Chondrocyte (in vitro differentiated cells): ENCODE measurements around the gene C19orf25. TPM values are rescaled to one million over a fixed set of nuclear protein-coding genes. Genes with fewer than 3 reads are reported as not detected.

Experiments
- DNase-seq: peaks from one replicate; pipeline ENCODE4 v3.0.0; 2021; ENCODE audit warnings: mixed read lengths, low spot score
- H3K27ac Mint-ChIP-seq: one replicate; pipeline ENCODE4 v1.8.0; 2021; ENCODE audit warnings: mild to moderate bottlenecking, moderate library complexity, mixed read lengths; ENCODE audit not compliant: unreplicated experiment
- H3K27me3 Mint-ChIP-seq: 2 replicates; pipeline ENCODE4 v1.8.0; 2021; ENCODE audit warnings: low read depth, mixed read lengths
- H3K36me3 Mint-ChIP-seq: 2 replicates; pipeline ENCODE4 v1.8.0; 2021; ENCODE audit warnings: low read depth, mixed read lengths
- H3K4me1 Mint-ChIP-seq: 2 replicates; pipeline ENCODE4 v1.8.0; 2021; ENCODE audit warnings: low read depth, mild to moderate bottlenecking, mixed read lengths
- H3K4me3 Mint-ChIP-seq: one replicate; pipeline ENCODE4 v1.8.0; 2021; ENCODE audit warnings: mild to moderate bottlenecking, moderate library complexity, mixed read lengths; ENCODE audit not compliant: unreplicated experiment
- H3K9me3 Mint-ChIP-seq: 2 replicates; pipeline ENCODE4 v1.8.0; 2021; ENCODE audit warnings: low read depth, mixed read lengths
- CTCF ChIP-seq: fragments of 200-600 bp; sonication (generic); IDR thresholded peaks from 2 replicates; pipeline ENCODE4 v1.5.0; 2021; ENCODE audit warnings: antibody characterized with exemption, mild to moderate bottlenecking, moderate library complexity
- total RNA-seq: library from RNA; stranded (reverse); gene quantifications from 3 replicates; pipeline ENCODE4 v1.2.1, GENCODE V29; 2021

C19orf25 gene
- total RNA-seq, 1 donor from 2014 or later, result 23.3 TPM

GRCh38 chr19:1456121-1456900, 22.7 kb downstream of the C19orf25 start:
- H3K27me3 Mint-ChIP-seq, result peaks cover 13% of the 10 kb centered on the region
- no peak overlapping the region for H3K4me3 Mint-ChIP-seq
- DNase-seq, result no peak
- H3K9me3 Mint-ChIP-seq, result no peaks in the 10 kb centered on the region
- TF ChIP-seq CTCF, result no peak
- H3K36me3 Mint-ChIP-seq, result peaks cover 4% of the 10 kb centered on the region
- no peak overlapping the region for H3K27ac Mint-ChIP-seq
- peaks cover 4% of the 10 kb centered on the region for H3K4me1 Mint-ChIP-seq

GRCh38 chr19:1455336-1456120, 23.5 kb downstream of the C19orf25 start:
- H3K27ac Mint-ChIP-seq, result no peak overlapping the region
- DNase-seq, result no peak
- H3K9me3 Mint-ChIP-seq, result no peaks in the 10 kb centered on the region
- TF ChIP-seq CTCF, result no peak
- peaks cover 21% of the 10 kb centered on the region for H3K27me3 Mint-ChIP-seq
- H3K4me1 Mint-ChIP-seq, result peaks cover 9% of the 10 kb centered on the region
- H3K36me3 Mint-ChIP-seq, result peaks cover 6% of the 10 kb centered on the region
- H3K4me3 Mint-ChIP-seq, result no peak overlapping the region

GRCh38 chr19:1455002-1455335, 24.0 kb downstream of the C19orf25 start:
- Mint-ChIP-seq H3K36me3 (peaks cover 6% of the 10 kb centered on the region), H3K9me3 (no peaks in the 10 kb centered on the region), H3K4me1 (peaks cover 9% of the 10 kb centered on the region), H3K27ac (no peak overlapping the region), H3K27me3 (peaks cover 24% of the 10 kb centered on the region), H3K4me3 (no peak overlapping the region)
- no peak for TF ChIP-seq CTCF
- no peak for DNase-seq

- Mint-ChIP-seq H3K9me3 (no peaks in the 10 kb centered on the region), H3K36me3 (peaks cover 2% of the 10 kb centered on the region), H3K4me1 (peaks cover 16% of the 10 kb centered on the region), H3K27me3 (peaks cover 24% of the 10 kb centered on the region), H3K4me3 (no peak overlapping the region), H3K27ac (no peak overlapping the region)
- peak; percentile 27 for TF ChIP-seq CTCF
- DNase-seq, result no peak
Observed at GRCh38 chr19:1453525-1454364, 25.3 kb downstream of the C19orf25 start.
